Measurements from ENCODE around the gene MOB1B. TPM values are rescaled to one million over a fixed set of nuclear protein-coding genes. Genes with fewer than 3 reads are reported as not detected.
"Not testable (repeated sequence)": the region's sequence is repeated elsewhere in the genome, so short reads cannot be mapped to it uniquely, and the experiment has no call there.

Gene MOB1B
- total RNA-seq, 5 donors from 2014 or later (not counting 1 experiment from before 2014, with no cell fraction given), result 10.7 to 16.0 (median 11.2) TPM

DNA sequence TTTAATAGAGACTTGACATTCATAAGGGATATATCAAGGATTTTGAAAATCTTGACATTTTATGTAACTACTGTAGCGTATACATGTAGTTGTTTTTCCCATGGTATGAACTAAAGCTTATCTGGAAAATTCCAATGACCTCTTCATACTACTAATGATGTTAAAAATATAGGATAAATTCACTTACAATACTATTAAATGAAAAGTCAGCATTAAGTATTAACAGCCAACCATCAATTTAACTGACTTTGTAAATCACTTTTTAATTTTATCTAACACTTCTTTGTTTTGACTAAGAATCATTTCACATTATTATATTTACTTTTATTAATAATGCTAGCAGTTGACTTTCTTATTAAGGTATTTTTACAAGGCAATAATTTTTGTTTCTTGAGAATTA lies 125.4 kb downstream of the MOB1B start:
- ATAC-seq (replicated peaks in 1 of 4), result no peak
- Histone ChIP-seq H3K4me1 (ENCODE audit: control insufficient read depth in 1 of 2, extremely low read depth in 1 of 2, insufficient read depth in 2 of 2, low read length in 2 of 2) (no peaks in the 10 kb centered on the region), H3K4me3 (ENCODE audit: control insufficient read depth in 1 of 2, extremely low read depth in 1 of 2, low read length in 1 of 2) (no peak overlapping the region), H3K27ac (ENCODE audit: low read length) (no peak overlapping the region), H3K27me3 (replicated peaks in 1 of 2; ENCODE audit: control insufficient read depth in 2 of 2, extremely low read depth in 1 of 2, insufficient read depth in 2 of 2, low read length in 1 of 2) (no peaks in the 10 kb centered on the region), H3K9me3 (no peaks in the 10 kb centered on the region), H3K36me3 (ENCODE audit: control insufficient read depth in 2 of 2, extremely low read depth in 1 of 2, insufficient read depth in 1 of 2, low read length in 1 of 2) (peaks cover 3 to 46% of the 10 kb centered on the region in 2 donors)
- no peak overlapping the region for H3K27ac Mint-ChIP-seq
- H3K27me3 Mint-ChIP-seq, result no peaks in the 10 kb centered on the region
- no peak overlapping the region for H3K4me3 Mint-ChIP-seq
- POLR2A ChIA-PET, result no interaction called here
- H3K4me1 Mint-ChIP-seq, result peaks cover 7 to 14% (median 11%) of the 10 kb centered on the region in 3 donors
- no CpG with 5 or more reads among the region's 1 CpG for WGBS (ENCODE audit: insufficient coverage)
- peaks cover 51% of the 10 kb centered on the region for H3K36me3 Mint-ChIP-seq
- DNase-seq, result no peak
- no peaks in the 10 kb centered on the region for H3K9me3 Mint-ChIP-seq
- CTCF ChIA-PET, result interaction anchor here (0.5 to 1.5 kb wide), 2 partner anchors 9 to 19 kb away, joined by 3 to 5 read pairs; no protein-coding TSS in a partner anchor

DNA sequence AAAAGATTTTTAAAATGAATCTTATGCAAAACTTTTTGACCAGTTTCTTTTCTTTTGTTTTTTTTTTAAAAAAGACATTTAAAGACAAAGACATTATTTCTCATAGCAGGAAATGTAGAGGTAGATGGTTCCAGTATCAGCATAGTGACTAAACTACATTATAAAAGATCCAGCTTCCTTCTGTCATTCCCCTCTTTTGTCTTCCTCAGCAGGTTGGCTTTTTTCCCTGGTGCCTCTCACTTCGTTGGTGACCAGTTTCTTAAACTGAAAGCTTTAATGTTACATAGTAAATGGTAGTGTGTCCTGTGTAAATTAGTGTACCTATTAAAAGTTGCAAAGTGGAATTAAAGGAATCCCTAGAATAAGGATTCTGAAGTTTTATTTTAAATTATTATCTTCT lies 127.3 kb downstream of the MOB1B start:
- ChIA-PET POLR2A (no interaction called here), CTCF (no interaction called here)
- Mint-ChIP-seq H3K36me3 (peaks cover 35% of the 10 kb centered on the region), H3K9me3 (no peaks in the 10 kb centered on the region), H3K4me1 (peaks cover 0 to 4% (median 3%) of the 10 kb centered on the region in 3 donors), H3K27me3 (no peaks in the 10 kb centered on the region), H3K4me3 (no peak overlapping the region), H3K27ac (no peak overlapping the region)
- no peak for ATAC-seq (replicated peaks in 1 of 4)
- Histone ChIP-seq H3K27me3 (replicated peaks in 1 of 2; ENCODE audit: control insufficient read depth in 2 of 2, extremely low read depth in 1 of 2, insufficient read depth in 2 of 2, low read length in 1 of 2) (no peaks in the 10 kb centered on the region), H3K27ac (ENCODE audit: low read length) (no peak overlapping the region), H3K36me3 (ENCODE audit: control insufficient read depth in 2 of 2, extremely low read depth in 1 of 2, insufficient read depth in 1 of 2, low read length in 1 of 2) (peaks cover 2 to 47% of the 10 kb centered on the region in 2 donors), H3K4me1 (ENCODE audit: control insufficient read depth in 1 of 2, extremely low read depth in 1 of 2, insufficient read depth in 2 of 2, low read length in 2 of 2) (no peaks in the 10 kb centered on the region), H3K9me3 (no peaks in the 10 kb centered on the region), H3K4me3 (ENCODE audit: control insufficient read depth in 1 of 2, extremely low read depth in 1 of 2, low read length in 1 of 2) (no peak overlapping the region)
- WGBS (ENCODE audit: insufficient coverage), result no CpG with 5 or more reads among the region's 1 CpG
- no peak for DNase-seq

DNA sequence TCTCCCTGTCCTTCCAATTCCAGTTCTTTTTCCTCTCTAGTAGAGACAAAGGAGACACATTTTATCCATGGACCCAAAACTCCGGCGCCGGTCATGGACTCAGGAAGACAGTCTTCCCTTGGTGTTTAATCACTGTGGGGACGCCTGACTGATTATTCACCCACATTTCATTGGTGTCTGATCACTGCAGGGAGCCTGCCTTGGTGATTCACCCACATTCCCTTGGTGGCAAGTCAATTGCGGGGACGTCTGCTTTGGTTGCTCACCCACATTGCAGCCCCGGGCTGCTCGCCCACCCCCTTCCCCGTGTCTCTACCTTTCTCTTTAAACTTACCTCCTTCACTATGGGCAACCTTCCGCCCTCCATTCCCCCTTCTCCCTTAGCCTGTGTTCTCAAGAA lies 129.9 kb downstream of the MOB1B start:
- CTCF ChIA-PET; POLR2A ChIA-PET; H3K9me3 ChIP-seq; ATAC-seq (replicated peaks in 1 of 4); DNase-seq; H3K27ac ChIP-seq (ENCODE audit: low read length); H3K27me3 Mint-ChIP-seq; H3K4me1 ChIP-seq (ENCODE audit: control insufficient read depth in 1 of 2, extremely low read depth in 1 of 2, insufficient read depth in 2 of 2, low read length in 2 of 2); H3K4me3 Mint-ChIP-seq; H3K27me3 ChIP-seq (replicated peaks in 1 of 2; ENCODE audit: control insufficient read depth in 2 of 2, extremely low read depth in 1 of 2, insufficient read depth in 2 of 2, low read length in 1 of 2); H3K4me3 ChIP-seq (ENCODE audit: control insufficient read depth in 1 of 2, extremely low read depth in 1 of 2, low read length in 1 of 2); H3K4me1 Mint-ChIP-seq; H3K9me3 Mint-ChIP-seq: not testable (repeated sequence)
- WGBS (ENCODE audit: insufficient coverage), result 100% methylated on average over 10 of the region's 10 CpGs
- peaks cover 2 to 48% of the 10 kb centered on the region in 2 donors for H3K36me3 ChIP-seq (ENCODE audit: control insufficient read depth in 2 of 2, extremely low read depth in 1 of 2, insufficient read depth in 1 of 2, low read length in 1 of 2)
- Mint-ChIP-seq H3K27ac (peak overlapping the region in 1 of 2 donors; percentile 20), H3K36me3 (peaks cover 21% of the 10 kb centered on the region)

Other genes with a start within 250 kb of the MOB1B start
- gene JCHAIN, start 235.9 kb upstream of the MOB1B start, total RNA-seq, result 10 to 100 TPM in 2 of 5 donors, 1 to 10 TPM in 3; 4.8 to 23.6 (median 8.9) TPM
- gene UTP3, start 213.8 kb upstream of the MOB1B start, total RNA-seq, result 10 to 100 TPM; 15.1 to 34.9 (median 34.0) TPM
- 10 to 100 TPM; 29.8 to 34.1 (median 33.3) TPM for gene RUFY3, start 180.4 kb upstream of the MOB1B start, total RNA-seq
- 10 to 100 TPM; 42.6 to 48.8 (median 44.7) TPM for gene GRSF1, start 62.5 kb upstream of the MOB1B start, total RNA-seq
- gene DCK, start 91.3 kb downstream of the MOB1B start, total RNA-seq, result 10 to 100 TPM; 25.9 to 50.7 (median 42.1) TPM